Renal pelvis (tissue), 4 donors: ENCODE results near the gene CCDC158. TPM values are rescaled to one million over a fixed set of nuclear protein-coding genes. Genes with fewer than 3 reads are reported as not detected.
"Not testable (repeated sequence)": the region's sequence is repeated elsewhere in the genome, so short reads cannot be mapped to it uniquely, and the experiment has no call there.

Experiments used
- DNase-seq: peaks from one replicate; pipeline ENCODE4 v3.0.0-alpha.2; 2013
- polyA plus RNA-seq, 3 donors: library from polyadenylated mRNA; unstranded; fragments of 120-200 nt; gene quantifications; one replicate each; pipeline ENCODE4 v1.2.1, GENCODE V29; 2013; ENCODE audit not compliant: insufficient read length in 3 of 3

Gene CCDC158
- polyA plus RNA-seq, 3 donors: 0.56 to 1.1 (median 1.0) TPM

DNA sequence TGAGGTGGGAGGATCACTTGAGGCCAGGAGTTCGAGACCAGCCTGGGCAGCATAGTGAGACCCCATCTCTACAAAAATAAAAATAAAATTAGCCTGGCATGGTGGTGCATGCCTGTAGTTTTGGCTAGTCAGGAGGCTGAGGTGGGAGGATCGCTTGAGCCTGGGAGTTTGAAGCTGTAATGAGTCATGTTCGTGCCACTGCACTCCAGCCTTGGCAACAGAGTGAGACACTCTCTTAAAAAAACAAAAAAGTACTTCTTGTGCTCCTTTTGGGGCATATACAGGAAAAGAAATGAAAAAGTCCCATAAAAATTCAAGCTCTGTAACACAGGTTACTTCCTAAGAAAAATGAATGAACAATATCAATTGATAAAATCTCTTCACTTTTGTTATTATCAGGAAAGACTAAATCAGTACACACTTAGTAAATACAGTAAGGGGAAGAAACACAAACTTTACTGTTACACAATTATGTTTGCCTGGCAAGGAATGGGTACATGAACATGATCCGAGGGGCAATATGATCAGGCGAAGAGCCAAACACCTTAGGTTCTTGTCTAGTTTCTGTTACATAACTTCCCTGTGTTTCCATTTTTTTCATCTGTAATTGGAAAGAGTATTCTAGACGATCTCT, 46.9 kb downstream of the CCDC158 start:
- no peak for DNase-seq

- no peak for DNase-seq
Measured at GRCh38 chr4:76366737-76367136, 54.2 kb downstream of the CCDC158 start.

DNA sequence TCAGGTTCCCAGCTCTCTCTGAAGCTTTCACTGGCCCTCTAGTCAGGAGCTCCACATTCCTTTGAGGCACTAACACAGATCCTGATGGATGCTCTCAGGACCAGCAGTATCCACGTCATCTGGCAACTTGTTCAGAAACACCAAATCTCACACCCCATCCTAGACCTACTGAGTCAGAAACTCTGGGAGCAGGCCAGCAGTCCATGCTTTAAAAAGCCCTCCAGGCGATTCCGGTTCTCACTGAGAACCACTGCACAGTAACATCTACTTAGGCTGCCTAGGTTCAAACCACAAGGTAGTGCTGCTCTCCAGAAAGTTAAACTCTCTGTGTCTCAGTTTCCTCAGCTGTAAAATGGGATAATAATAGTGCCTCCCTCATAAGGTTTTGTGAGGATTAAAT, 55.3 kb downstream of the CCDC158 start:
- no peak for DNase-seq

DNA sequence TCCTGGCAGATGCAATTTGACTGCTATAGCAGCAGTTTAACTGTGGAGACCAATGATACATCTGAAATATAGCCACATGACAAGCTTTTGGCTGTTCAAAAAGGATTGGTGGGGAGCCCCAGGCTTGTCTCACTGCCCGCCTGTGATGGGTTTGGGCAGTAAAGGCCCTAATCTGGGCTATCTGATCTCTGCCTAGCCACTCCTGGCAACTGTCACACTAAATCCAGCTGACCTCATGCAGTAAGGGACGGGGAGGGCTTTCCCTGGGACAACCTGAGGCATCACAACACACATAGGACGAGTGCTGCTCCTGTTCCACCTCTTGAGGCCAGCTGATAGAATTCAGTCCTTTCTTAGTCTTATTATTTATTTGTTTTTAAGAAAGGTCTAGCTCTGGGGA, 56.2 kb downstream of the CCDC158 start:
- no peak for DNase-seq

DNA sequence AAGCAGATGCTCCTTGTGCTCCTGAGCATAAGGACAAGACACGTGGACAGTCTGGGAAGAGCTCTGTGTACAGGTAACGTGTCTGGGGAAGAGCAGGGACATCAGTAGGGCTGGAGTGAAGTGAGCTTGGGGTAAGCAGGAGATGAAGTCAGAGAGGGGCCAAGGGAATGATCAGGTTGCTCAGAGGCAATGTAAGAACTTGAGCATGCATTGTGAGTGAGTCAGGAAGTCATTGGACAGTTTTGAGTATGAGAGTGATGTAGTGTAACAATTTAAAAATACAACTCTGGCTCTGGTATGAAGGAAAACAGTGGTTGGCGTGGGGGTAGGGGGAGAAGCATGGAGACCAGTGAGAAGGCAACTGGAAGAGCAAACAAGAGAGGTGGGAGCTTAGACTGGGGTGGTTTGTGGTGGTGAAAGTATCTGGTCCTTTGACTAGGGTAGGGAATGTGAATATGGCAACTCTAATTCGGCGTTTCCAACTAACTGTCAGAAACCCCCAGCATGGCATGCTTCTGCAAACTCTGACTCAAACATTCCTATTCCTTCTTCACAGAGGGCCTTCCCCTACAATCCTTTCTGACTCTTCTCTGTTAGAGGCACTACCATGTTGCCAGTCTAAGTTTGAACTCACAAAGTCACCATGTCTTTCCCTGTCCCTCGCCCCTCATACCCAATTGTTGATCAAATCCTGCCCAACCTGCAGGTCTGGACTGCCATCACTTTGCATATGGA, 57.2 kb downstream of the CCDC158 start:
- DNase-seq: no peak

DNA sequence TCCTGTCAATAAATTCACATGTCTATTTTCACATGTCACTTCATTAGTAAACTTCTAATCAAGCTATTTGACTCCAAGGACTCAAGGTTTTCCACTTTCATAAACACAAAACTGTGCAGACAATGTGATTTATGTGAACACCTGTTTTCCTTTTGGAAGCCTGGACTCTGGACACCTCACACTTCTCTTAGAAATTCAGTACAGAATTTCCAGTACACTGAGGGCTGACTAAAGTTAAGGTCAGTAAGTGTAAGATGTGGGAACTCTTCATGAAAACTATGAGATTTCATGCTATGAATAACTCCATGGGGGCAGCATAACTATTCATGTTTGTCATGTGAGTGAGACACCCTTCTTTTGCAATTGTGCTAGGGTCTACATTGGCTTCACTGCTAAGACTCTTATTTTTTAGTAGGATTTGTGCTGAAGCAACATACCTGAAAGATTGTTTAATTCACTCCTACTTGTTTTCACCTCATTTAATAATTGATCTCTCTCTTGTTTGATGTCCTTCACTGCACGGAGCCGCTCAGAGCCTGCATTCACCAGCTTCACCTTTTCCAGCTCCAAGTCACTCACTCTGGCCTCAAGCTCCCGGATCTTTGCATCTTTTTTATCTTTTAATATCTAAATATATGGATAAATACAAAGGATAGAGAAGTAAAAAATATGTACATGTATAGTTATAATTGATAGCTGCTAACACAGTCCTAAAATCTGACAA, 59.1 kb downstream of the CCDC158 start:
- no peak for DNase-seq

DNA sequence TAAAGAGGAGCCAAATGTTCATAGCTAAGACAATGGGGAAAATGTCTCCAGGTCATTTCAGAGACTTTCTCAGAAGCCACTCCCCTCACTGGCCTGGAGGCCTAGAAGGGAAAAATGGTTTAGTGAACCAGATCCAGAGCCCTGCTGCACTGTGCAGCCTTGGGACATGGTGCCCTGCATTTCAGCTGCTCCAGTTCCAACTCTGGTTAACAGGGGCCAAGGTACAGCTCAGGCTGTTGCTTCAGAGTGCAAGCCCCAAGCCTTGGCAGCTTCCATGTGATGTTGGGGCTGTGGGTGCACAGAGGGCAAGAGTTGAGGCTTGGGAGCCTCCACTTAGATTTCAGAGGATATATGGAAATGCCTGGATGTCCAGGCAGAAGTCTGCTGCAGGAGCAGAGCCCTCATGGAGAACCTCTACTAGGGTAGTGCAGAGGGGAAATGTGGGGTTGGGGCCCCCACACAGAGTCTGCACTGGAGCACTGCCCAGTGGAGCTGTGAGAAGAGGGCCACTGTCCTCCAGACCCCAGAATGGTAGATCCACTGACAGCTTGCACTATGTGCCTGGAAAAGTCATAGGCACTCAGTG, 61.0 kb downstream of the CCDC158 start:
- DNase-seq: not testable (repeated sequence)

- no peak for DNase-seq
Measured at GRCh38 chr4:76357981-76358380, 63.0 kb downstream of the CCDC158 start.

DNA sequence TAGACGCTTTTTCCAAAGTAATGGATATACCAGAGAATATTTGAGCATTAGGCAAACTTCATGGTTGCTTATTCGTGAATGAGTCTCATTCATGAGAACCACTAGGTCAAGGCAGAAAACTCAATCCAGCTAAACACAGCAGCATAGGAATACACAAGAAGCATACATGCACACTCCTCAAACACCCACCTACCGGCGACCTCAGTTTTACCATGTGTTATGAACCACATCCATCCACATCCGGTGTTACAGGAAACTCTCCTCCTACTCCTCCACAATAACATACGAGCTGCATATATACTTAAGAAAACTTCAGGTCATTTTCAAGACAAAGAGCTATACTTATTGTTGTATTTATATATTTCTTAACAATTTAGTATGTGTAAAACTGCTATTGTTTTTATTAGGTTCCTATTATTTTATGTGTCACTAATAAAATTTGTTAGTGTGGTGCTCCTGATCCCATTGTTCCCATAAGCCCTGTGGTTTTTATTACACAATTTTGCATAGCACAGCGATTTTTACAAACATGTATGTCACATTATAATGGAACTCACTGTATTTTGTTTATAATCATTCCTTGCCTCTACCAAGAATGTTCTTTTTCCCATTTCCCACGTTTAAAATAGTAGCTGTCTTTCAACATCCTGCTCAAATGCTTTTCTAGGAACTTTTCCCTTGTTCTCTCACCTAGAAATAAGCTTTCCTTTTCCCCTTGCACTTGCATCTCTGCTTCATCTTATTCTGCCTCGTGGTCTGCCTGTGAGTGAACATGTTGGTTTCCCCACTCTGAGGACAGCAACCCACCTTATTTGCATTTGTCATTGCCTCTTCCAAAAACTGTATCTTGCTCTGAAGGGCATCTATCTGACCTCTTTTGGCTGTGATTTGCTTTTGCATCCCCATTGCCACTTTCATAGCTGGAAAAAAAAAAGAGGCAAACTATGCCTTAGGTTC, 66.1 kb downstream of the CCDC158 start:
- no peak for DNase-seq

GRCh38 chr4:76342803-76343202, 78.1 kb downstream of the CCDC158 start:
- no peak for DNase-seq

- DNase-seq: no peak
Measured at GRCh38 chr4:76342191-76342590, 78.8 kb downstream of the CCDC158 start.

DNA sequence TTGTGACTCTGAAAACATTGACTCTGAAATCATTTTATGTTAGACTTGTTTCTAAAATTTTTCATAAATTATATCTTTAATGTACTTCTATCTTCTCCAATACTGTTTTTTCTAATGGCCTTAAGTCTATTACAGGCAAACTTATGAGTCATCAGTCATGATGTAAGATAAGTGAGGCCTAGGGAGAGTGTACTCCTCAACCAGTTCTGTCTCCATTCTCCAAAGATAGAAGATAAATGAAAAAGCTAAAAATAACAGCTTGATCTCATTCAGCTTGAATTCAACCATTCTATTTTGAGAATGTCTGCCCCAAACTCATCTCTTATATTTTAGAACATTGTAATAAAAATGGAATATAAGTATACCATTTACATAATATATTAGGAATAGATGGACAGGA, 79.9 kb downstream of the CCDC158 start:
- DNase-seq: no peak

GRCh38 chr4:76339364-76339763, 81.6 kb downstream of the CCDC158 start:
- DNase-seq: no peak

DNA sequence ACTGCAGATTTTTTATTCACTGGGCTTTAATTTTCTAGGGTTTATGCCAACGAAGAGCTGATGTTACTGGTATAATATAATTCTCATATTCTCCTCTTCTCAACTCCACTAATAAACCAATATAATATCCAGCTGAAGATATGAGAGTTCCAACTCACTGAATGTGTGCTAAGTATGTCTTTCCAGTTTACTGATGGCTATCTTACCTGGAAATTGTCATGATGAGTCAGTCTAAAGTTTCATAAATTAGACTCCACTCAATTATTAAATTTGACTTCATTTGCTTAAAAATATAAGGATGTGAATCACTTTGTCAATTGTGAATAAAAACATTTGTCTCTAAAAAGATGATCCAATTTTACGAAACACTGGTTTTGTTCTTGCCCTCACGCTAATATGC, 86.1 kb downstream of the CCDC158 start:
- DNase-seq: no peak

- no peak for DNase-seq
Measured at GRCh38 chr4:76326515-76326914, 94.4 kb downstream of the CCDC158 start.

GRCh38 chr4:76325072-76325471, 95.9 kb downstream of the CCDC158 start:
- DNase-seq: no peak

- DNase-seq: no peak
Measured at GRCh38 chr4:76322236-76322635, 98.7 kb downstream of the CCDC158 start.

GRCh38 chr4:76316131-76316530, 104.8 kb downstream of the CCDC158 start:
- no peak for DNase-seq

- DNase-seq: no peak
Measured at GRCh38 chr4:76315267-76315918, 105.5 kb downstream of the CCDC158 start.

- no peak for DNase-seq
Measured at GRCh38 chr4:76313547-76313946, 107.4 kb downstream of the CCDC158 start.

GRCh38 chr4:76312457-76312856, 108.5 kb downstream of the CCDC158 start:
- no peak for DNase-seq
